ENCODE data around the gene MTURN. TPM values are rescaled to one million over a fixed set of nuclear protein-coding genes. Genes with fewer than 3 reads are reported as not detected.
"Not testable (repeated sequence)": the region's sequence is repeated elsewhere in the genome, so short reads cannot be mapped to it uniquely, and the experiment has no call there.

Gene MTURN
- total RNA-seq, 1 donor = 2.6 TPM

DNA sequence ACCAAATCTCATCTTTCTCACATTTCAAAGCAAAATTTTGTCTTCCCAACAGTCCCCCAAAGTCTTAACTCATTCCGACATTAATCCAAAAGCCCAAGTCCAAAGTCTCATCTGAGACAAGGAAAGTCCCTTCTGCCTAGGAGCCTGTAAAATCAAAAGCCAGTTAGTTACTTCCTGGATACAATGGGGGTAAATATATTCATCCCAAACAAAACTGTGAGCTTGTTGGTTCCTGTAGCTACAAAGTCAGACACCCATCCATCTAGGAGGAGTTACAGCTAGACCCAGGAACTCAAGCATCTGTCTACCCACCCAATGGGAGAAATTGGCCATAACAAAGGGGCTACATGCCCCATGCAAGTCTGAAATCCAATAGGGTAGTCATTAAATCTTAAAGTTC lies 51.9 kb downstream of the MTURN start:
- TF ChIP-seq, protein P1, sequence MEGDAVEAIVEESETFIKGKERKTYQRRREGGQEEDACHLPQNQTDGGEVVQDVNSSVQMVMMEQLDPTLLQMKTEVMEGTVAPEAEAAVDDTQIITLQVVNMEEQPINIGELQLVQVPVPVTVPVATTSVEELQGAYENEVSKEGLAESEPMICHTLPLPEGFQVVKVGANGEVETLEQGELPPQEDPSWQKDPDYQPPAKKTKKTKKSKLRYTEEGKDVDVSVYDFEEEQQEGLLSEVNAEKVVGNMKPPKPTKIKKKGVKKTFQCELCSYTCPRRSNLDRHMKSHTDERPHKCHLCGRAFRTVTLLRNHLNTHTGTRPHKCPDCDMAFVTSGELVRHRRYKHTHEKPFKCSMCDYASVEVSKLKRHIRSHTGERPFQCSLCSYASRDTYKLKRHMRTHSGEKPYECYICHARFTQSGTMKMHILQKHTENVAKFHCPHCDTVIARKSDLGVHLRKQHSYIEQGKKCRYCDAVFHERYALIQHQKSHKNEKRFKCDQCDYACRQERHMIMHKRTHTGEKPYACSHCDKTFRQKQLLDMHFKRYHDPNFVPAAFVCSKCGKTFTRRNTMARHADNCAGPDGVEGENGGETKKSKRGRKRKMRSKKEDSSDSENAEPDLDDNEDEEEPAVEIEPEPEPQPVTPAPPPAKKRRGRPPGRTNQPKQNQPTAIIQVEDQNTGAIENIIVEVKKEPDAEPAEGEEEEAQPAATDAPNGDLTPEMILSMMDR (IDR thresholded peaks at IDR 0.05; ENCODE audit: insufficient read depth, low read depth, low read length) = no peak
- no peak for DNase-seq (ENCODE audit: low read depth)
- H3K4me3 ChIP-seq (ENCODE audit: low read depth, low read length) = no peak overlapping the region

DNA sequence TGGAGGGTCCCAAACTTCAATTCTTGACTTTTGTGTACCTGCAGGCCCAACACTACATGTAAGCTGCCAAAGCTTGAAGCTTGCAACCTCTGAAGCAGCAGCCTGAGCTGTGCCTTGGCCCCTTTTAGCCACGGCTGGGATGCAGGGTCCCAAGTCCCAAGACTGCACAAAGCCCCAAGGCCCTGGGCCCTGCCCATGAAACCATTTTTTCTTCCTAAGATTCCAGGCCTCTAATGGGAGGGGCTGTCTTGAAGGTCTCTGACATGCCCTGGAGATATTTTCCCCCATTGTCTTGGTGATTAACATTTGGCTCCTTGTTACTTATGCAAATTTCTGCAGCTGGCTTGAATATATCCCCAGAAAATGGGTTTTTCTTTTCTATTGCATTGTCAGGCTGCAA lies 52.7 kb downstream of the MTURN start:
- DNase-seq (ENCODE audit: low read depth) = no peak
- TF ChIP-seq, protein P1 (IDR thresholded peaks at IDR 0.05; ENCODE audit: insufficient read depth, low read depth, low read length) = no peak
- no peak overlapping the region for H3K4me3 ChIP-seq (ENCODE audit: low read depth, low read length)

DNA sequence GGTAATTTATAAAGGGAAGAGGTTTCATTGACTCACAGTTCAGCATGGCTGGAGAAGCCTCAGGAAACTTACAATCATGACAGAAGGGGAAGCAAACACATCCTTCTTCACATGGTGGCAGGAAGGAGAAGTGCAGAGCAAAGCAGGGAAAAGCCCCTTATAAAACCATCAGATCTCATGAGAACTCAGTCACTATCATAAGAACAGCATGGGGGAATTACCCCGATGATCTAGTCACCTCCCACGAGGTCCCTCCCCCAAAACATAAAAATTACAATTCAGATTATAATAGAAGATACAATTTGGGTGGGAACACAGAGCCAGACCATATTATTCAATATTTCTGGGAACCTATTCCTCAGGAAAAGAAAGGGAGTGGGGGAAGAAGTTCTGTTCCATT lies 53.6 kb downstream of the MTURN start:
- not testable (repeated sequence) for H3K4me3 ChIP-seq (ENCODE audit: low read depth, low read length); DNase-seq (ENCODE audit: low read depth)

DNA sequence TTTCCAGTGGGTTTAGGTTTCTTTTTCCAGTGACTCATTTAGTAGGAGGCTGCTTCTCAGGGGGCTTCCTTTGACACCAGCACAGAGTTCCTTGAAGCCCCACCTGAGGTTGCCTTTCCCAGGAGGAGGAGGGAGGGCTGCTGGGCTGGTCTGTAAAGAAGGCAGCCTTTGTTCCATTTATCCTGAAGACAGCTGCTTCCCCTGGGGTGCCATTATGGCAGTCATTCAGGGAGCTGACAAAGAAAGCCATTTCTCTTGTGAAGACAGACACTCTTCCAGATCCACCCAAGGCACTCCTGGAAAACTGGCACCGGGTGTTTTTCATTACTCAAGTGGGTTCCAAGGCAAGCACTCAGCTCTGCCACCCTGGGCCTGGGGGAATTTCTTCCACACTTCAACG lies 54.0 kb downstream of the MTURN start:
- no peak overlapping the region for H3K4me3 ChIP-seq (ENCODE audit: low read depth, low read length)
- TF ChIP-seq, protein P1 (IDR thresholded peaks at IDR 0.05; ENCODE audit: insufficient read depth, low read depth, low read length) = no peak
- DNase-seq (ENCODE audit: low read depth) = no peak

DNA sequence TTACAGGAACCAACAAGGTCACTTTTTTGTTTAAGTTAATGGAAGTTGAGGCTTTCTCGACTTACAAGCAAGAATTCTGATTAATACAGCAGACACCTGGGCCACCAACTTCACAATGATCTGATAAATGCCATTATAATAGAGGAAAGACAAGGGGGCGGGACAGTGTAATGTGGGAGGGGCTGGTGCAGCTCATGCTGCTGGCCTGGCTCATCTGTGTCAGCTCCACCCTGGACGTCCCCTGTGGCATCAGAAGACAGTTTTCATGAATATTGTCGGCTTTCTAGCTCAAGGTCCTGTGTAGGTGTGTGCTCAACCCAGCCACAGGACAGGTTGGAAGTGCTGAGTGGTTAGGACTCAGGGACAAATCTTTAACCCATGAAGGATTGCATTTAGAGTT lies 57.0 kb downstream of the MTURN start:
- DNase-seq (ENCODE audit: low read depth) = no peak
- H3K4me3 ChIP-seq (ENCODE audit: low read depth, low read length) = no peak overlapping the region
- TF ChIP-seq, protein P1 (IDR thresholded peaks at IDR 0.05; ENCODE audit: insufficient read depth, low read depth, low read length) = no peak

DNA sequence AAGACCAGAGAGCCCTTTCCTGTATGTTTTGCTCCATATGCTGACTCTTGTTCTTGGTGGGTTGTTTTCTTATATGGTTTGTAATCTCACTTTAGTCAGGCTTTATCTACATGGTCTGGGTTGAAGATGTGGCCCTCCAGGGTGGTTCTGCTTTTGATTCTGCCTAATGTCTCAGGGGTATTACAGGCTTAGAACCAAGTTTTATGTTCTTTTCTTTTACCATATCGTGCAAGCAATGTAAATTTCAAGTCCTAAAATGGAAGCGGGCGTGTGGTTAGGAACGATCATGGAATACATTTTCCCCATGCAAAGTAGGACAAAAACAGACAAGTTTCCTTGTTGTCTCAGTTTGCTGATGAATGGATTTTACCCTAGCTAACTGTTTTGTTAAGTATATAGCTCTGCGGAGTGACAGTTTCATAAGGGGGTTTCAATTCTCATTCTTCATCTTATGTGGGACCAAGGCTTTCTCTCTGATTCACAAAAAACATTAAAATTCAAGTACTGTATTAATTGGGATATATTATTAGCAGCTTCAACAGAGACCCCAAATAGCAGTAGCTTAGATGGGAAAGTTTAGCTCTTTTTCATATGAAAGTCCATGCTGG lies 58.7 kb downstream of the MTURN start:
- TF ChIP-seq, protein P1 (IDR thresholded peaks at IDR 0.05; ENCODE audit: insufficient read depth, low read depth, low read length) = no peak
- H3K4me3 ChIP-seq (ENCODE audit: low read depth, low read length) = no peak overlapping the region
- no peak for DNase-seq (ENCODE audit: low read depth)

DNA sequence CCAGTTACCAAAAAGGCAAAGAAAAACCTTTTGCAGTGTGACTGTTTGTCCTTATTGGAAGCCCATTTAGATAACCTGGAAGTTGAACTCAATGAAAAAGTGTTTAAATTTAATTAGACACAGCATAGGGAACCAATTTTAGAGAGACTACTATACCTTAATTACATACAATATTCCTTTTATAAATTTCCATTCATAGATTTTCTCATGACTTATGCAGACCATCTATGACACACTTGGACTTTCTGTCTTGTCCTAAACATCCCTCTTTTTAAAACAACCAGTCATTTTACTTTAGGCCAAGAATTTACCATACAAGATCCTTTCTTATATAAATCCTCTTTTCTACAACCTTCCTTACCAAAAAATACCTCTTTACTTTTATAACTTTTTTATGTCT lies 61.6 kb downstream of the MTURN start:
- no peak for DNase-seq (ENCODE audit: low read depth)
- TF ChIP-seq, protein P1 (IDR thresholded peaks at IDR 0.05; ENCODE audit: insufficient read depth, low read depth, low read length) = no peak
- H3K4me3 ChIP-seq (ENCODE audit: low read depth, low read length) = no peak overlapping the region

Data from fibroblast of villous mesenchyme (primary cell).